ENCODE measurements around the gene KDM2A.

The KDM2A gene

DNA sequence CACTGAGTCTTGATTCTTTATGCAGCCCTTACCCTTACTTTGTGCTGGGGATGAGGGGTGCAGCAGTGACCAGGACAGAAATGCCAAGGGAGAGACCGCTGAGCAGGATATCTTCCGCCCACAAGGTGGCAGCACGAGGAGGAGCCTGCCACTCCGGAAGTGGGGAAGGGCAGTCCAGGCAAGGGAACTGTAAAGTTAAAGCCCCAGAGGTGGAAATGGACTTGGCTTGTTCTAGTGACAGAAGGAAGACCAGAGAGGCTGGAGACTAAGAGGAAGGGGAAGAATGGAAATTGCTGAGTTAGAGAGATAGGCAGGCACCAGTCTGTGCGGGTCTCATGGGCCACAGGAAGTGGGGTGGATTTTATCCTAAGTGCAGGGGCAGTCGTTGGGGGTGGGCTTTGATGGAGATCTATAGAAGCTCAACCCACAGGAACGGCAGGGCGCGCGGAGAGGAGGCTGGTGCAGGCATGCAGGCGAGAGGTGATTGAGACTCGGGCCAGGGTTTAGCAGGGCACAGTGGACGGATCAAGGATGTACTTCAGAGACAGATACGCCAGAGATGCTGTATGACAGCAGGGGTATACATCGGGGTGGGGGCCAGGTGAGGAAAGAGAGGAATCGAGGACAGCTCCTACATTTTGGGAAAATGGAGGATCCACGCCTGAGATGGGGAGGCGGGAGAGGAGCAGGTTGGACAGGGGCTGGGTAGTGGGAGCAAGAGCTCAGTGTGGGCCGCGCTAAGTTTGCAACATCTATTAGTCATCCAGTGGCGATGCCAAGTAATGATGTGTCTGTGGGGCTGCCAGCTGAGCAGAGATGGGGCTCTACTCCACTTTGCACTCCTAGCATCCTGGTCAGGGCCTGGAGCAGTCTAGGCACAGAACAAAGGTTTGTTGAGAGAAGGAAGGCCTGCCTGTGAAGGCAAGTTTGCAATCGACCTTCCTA lies 143.9 kb downstream of the KDM2A start:
- CTCF ChIA-PET = interaction anchor here (0.6 to 4.9 kb wide), 34 partner anchors 9 to 425 kb away, joined by 3 to 104 read pairs (median 6); partner anchors contain the start of genes ANKRD13D and SSH3
- peaks cover 0 to 8% of the 10 kb centered on the region in 2 experiments; a peak in 1 of 3 replicates for H3K36me3 ChIP-seq (ENCODE audit: control insufficient read depth in 2 of 2, insufficient read depth in 1 of 2, low read length in 2 of 2)
- no peaks in the 10 kb centered on the region for H3K4me1 ChIP-seq (ENCODE audit: control insufficient read depth, insufficient read depth, low read length)
- H3K4me3 ChIP-seq (ENCODE audit: low read depth, low read length) = no peak overlapping the region
- H3K27ac ChIP-seq (ENCODE audit: extremely low read depth, low read depth, low read length) = no peak overlapping the region
- POLR2A ChIA-PET = interaction anchor here (1.0 to 2.2 kb wide), 4 partner anchors 15 to 54 kb away, joined by 3 to 8 read pairs (median 4); no protein-coding TSS in a partner anchor
- H3K9me3 ChIP-seq (ENCODE audit: control insufficient read depth, insufficient read depth, low read depth, low read length) = no peaks in the 10 kb centered on the region
- TF ChIP-seq GLIS1 (tag by site-specific recombination; IDR thresholded peaks at IDR 0.05) (no peak), ZBTB8A (tag by site-specific recombination; IDR thresholded peaks at IDR 0.05) (peak; percentile 41; the same call in 1 of the 2 replicates), ZNF2 (tag by site-specific recombination; IDR thresholded peaks at IDR 0.05) (no peak), ZNF621 (tag by site-specific recombination; IDR thresholded peaks at IDR 0.05) (no peak), SP7 (tag by site-specific recombination; IDR thresholded peaks at IDR 0.05) (no peak), ZSCAN16 (tag by site-specific recombination; IDR thresholded peaks at IDR 0.05) (no peak), GLI4 (tag by site-specific recombination; IDR thresholded peaks at IDR 0.05) (no peak), ZNF140 (tag by site-specific recombination; IDR thresholded peaks at IDR 0.05) (no peak), KLF1 (tag by site-specific recombination; IDR thresholded peaks at IDR 0.05) (no peak), MEIS1 (CRISPR knock-in tag; IDR thresholded peaks at IDR 0.05; ENCODE audit: borderline replicate concordance) (no peak), ZNF654 (tag by site-specific recombination; IDR thresholded peaks at IDR 0.05; ENCODE audit: low read depth) (peak; percentile 49), ZNF341 (tag by site-specific recombination; IDR thresholded peaks at IDR 0.05; ENCODE audit: low read depth) (no peak), ZNF155 (tag by site-specific recombination; IDR thresholded peaks at IDR 0.05) (no peak), ZXDB (tag by site-specific recombination; IDR thresholded peaks at IDR 0.05) (0 out of 2 replicates have a peak, but pooled peaks have one; percentile 21), KLF7 (tag by site-specific recombination; IDR thresholded peaks at IDR 0.05; ENCODE audit: borderline replicate concordance) (no peak), ZNF549 (tag by site-specific recombination; IDR thresholded peaks at IDR 0.05) (no peak), ZNF214 (tag by site-specific recombination; IDR thresholded peaks at IDR 0.05; ENCODE audit: borderline replicate concordance) (no peak), ZSCAN23 (tag by site-specific recombination; IDR thresholded peaks at IDR 0.05) (no peak), ZBTB20 (tag by site-specific recombination; IDR thresholded peaks at IDR 0.05) (no peak), ZNF37A (tag by site-specific recombination; IDR thresholded peaks at IDR 0.05) (no peak), ZNF48 (tag by site-specific recombination; IDR thresholded peaks at IDR 0.05) (no peak), FEZF1 (tag by site-specific recombination; IDR thresholded peaks at IDR 0.05) (no peak), ZNF311 (tag by site-specific recombination; IDR thresholded peaks at IDR 0.05; ENCODE audit: borderline replicate concordance) (no peak)
- TF ChIP-seq, protein P1, sequence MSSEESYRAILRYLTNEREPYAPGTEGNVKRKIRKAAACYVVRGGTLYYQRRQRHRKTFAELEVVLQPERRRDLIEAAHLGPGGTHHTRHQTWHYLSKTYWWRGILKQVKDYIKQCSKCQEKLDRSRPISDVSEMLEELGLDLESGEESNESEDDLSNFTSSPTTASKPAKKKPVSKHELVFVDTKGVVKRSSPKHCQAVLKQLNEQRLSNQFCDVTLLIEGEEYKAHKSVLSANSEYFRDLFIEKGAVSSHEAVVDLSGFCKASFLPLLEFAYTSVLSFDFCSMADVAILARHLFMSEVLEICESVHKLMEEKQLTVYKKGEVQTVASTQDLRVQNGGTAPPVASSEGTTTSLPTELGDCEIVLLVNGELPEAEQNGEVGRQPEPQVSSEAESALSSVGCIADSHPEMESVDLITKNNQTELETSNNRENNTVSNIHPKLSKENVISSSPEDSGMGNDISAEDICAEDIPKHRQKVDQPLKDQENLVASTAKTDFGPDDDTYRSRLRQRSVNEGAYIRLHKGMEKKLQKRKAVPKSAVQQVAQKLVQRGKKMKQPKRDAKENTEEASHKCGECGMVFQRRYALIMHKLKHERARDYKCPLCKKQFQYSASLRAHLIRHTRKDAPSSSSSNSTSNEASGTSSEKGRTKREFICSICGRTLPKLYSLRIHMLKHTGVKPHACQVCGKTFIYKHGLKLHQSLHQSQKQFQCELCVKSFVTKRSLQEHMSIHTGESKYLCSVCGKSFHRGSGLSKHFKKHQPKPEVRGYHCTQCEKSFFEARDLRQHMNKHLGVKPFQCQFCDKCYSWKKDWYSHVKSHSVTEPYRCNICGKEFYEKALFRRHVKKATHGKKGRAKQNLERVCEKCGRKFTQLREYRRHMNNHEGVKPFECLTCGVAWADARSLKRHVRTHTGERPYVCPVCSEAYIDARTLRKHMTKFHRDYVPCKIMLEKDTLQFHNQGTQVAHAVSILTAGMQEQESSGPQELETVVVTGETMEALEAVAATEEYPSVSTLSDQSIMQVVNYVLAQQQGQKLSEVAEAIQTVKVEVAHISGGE (tag by site-specific recombination; conservative IDR thresholded peaks at IDR 0.05; ENCODE audit: low read depth) = peak; percentile 61
- TF ChIP-seq, protein P2, sequence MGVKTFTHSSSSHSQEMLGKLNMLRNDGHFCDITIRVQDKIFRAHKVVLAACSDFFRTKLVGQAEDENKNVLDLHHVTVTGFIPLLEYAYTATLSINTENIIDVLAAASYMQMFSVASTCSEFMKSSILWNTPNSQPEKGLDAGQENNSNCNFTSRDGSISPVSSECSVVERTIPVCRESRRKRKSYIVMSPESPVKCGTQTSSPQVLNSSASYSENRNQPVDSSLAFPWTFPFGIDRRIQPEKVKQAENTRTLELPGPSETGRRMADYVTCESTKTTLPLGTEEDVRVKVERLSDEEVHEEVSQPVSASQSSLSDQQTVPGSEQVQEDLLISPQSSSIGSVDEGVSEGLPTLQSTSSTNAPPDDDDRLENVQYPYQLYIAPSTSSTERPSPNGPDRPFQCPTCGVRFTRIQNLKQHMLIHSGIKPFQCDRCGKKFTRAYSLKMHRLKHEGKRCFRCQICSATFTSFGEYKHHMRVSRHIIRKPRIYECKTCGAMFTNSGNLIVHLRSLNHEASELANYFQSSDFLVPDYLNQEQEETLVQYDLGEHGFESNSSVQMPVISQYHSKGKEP (tag by site-specific recombination; IDR thresholded peaks at IDR 0.05) = no peak
- TF ChIP-seq, protein P3, sequence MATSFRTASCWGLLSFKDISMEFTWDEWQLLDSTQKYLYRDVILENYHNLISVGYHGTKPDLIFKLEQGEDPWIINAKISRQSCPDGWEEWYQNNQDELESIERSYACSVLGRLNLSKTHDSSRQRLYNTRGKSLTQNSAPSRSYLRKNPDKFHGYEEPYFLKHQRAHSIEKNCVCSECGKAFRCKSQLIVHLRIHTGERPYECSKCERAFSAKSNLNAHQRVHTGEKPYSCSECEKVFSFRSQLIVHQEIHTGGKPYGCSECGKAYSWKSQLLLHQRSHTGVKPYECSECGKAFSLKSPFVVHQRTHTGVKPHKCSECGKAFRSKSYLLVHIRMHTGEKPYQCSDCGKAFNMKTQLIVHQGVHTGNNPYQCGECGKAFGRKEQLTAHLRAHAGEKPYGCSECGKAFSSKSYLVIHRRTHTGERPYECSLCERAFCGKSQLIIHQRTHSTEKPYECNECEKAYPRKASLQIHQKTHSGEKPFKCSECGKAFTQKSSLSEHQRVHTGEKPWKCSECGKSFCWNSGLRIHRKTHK (tag by site-specific recombination; IDR thresholded peaks at IDR 0.05) = no peak
- TF ChIP-seq, protein P4, sequence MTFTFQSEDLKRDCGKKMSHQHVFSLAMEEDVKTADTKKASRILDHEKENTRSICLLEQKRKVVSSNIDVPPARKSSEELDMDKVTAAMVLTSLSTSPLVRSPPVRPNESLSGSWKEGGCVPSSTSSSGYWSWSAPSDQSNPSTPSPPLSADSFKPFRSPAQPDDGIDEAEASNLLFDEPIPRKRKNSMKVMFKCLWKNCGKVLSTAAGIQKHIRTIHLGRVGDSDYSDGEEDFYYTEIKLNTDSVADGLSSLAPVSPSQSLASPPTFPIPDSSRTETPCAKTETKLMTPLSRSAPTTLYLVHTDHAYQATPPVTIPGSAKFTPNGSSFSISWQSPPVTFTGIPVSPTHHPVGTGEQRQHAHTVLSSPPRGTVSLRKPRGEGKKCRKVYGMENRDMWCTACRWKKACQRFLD (tag by site-specific recombination; IDR thresholded peaks at IDR 0.05) = no peak
- TF ChIP-seq, protein P5, sequence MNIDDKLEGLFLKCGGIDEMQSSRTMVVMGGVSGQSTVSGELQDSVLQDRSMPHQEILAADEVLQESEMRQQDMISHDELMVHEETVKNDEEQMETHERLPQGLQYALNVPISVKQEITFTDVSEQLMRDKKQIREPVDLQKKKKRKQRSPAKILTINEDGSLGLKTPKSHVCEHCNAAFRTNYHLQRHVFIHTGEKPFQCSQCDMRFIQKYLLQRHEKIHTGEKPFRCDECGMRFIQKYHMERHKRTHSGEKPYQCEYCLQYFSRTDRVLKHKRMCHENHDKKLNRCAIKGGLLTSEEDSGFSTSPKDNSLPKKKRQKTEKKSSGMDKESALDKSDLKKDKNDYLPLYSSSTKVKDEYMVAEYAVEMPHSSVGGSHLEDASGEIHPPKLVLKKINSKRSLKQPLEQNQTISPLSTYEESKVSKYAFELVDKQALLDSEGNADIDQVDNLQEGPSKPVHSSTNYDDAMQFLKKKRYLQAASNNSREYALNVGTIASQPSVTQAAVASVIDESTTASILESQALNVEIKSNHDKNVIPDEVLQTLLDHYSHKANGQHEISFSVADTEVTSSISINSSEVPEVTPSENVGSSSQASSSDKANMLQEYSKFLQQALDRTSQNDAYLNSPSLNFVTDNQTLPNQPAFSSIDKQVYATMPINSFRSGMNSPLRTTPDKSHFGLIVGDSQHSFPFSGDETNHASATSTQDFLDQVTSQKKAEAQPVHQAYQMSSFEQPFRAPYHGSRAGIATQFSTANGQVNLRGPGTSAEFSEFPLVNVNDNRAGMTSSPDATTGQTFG (tag by site-specific recombination; IDR thresholded peaks at IDR 0.05; ENCODE audit: borderline replicate concordance) = no peak
